Motor neuron (in vitro differentiated cells): ENCODE measurements around the gene PTPRT. TPM values are rescaled to one million over a fixed set of nuclear protein-coding genes. Genes with fewer than 3 reads are reported as not detected.

Experiments used
- ATAC-seq, 8 experiments: fragments of 200-7000 bp; cut with Tn5 transposase; replicated peaks in 6 of 8; 2 replicates each; pipeline ENCODE4 v1.8.0; 2021; ENCODE audit warnings: mild to moderate bottlenecking in 8 of 8, moderate library complexity in 8 of 8
- H3K27ac ChIP-seq, 2 donors: fragments of 250-450 bp; sonication (Bioruptor Pico); 2 replicates each; pipeline ENCODE4 v1.9.0; 2021; ENCODE audit warnings: antibody characterized with exemption in 2 of 2, mild to moderate bottlenecking in 2 of 2, moderate library complexity in 1 of 2
- H3K4me1 ChIP-seq, 2 donors: fragments of 250-450 bp; sonication (Bioruptor Pico); replicated peaks in 1 of 2; 2 replicates each; pipeline ENCODE4 v1.6.1; 2021; ENCODE audit warnings: antibody characterized with exemption in 2 of 2, mild to moderate bottlenecking in 2 of 2, moderate library complexity in 1 of 2
- H3K4me3 ChIP-seq, 5 donors: fragments of 250-450 bp; sonication (Bioruptor Pico); 2 replicates each; pipeline ENCODE4 v1.9.0; 2021; ENCODE audit warnings: antibody characterized with exemption in 5 of 5, mild to moderate bottlenecking in 5 of 5, moderate library complexity in 4 of 5
- WGBS, 10 experiments: fragments of 450-650 bp; shearing (Covaris generic); methylation state at CpG; one replicate each; pipeline ENCODE4 v1.0.0; 2022; 5-methylcytosine and 5-hydroxymethylcytosine counted together
- in situ Hi-C, 9 experiments: fragments of 400-800 bp; cut with MboI; loops; one replicate each; pipeline ENCODE4 v1.15.0; 2021; ENCODE audit warnings: low sequenced_read_pairs in 9 of 9, low pct_unique_long_range_greater_than_20kb in 2 of 9; ENCODE audit not compliant: unreplicated experiment in 9 of 9
- total RNA-seq, 8 experiments: library from RNA; unstranded; fragments of 300-600 nt; gene quantifications; 2 replicates each; pipeline versions ENCODE4 v1.2.3 to v1.2.4, GENCODE V29; 2022

The PTPRT gene
- total RNA-seq, 8 experiments from 2014 or later, result 0.05 to 1.0 (median 0.32) TPM; not detected in 1

- in situ Hi-C loops, result no loop called here
- ATAC-seq, result no peak
- WGBS, 10 experiments, result 13 to 97% (median 80%) methylated on average over 1 to 8 of the region's 8 CpGs; no CpG with 5 or more reads in 3 of the 10 experiments
Measured at GRCh38 chr20:43029176-43029575, 160.5 kb downstream of the PTPRT start.

DNA sequence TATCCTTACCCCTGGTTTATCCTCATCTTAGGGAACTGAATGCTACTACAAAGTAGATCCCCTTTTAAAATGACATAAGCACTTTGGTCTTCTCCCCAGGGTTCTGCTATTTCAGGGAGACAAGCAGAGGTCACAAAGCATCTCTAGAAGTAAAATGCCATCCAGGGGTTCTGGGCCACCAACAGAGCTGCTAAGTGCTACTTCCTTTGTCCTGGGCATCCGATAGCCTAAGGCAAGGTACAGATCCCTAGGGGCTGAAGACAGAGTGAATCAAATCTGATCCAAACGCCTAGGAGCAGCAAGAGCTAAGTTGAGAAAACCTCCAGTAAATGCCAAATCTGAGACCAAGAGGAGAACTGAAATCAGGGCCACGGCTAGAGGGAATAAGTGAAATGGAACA lies 161.2 kb downstream of the PTPRT start:
- Histone ChIP-seq H3K27ac (no peak overlapping the region), H3K4me3 (no peak overlapping the region), H3K4me1 (no peaks in the 10 kb centered on the region)
- in situ Hi-C loops, result no loop called here
- 0 to 100% (median 35%) methylated on average over 1 to 3 of the region's 3 CpGs; no CpG with 5 or more reads in 3 of the 10 experiments for WGBS, 10 experiments
- no peak for ATAC-seq

More at GRCh38 chr20:43029176-43029575, 160.5 kb downstream of the PTPRT start:
- Histone ChIP-seq H3K4me3 (no peak overlapping the region), H3K4me1 (no peaks in the 10 kb centered on the region), H3K27ac (no peak overlapping the region)

DNA sequence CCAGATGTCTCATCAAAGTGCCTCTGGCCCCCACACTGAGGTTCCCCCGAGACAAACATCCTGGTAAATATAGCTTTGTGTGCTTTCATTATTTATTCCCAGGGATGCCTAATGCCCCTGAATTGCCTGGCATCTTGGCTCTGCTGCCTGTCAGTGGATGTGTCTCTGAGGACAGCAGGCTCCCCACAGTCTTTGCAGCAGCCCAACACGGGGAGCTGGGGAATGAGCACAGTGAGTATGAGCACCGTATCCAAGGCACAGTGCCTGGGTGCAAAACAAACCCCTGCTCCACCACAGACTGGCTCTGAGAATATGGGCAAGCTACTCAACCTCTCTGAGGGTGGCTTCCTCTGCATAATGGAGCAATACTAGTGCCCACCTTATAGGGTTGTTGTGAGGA lies 165.9 kb downstream of the PTPRT start:
- no peak overlapping the region for H3K4me3 ChIP-seq
- ATAC-seq, result no peak
- no peaks in the 10 kb centered on the region for H3K4me1 ChIP-seq
- in situ Hi-C loops, result no loop called here
- WGBS, 10 experiments, result 0 to 58% (median 7%) methylated on average over 1 to 2 of the region's 3 CpGs; no CpG with 5 or more reads in 3 of the 10 experiments
- H3K27ac ChIP-seq, result no peak overlapping the region

DNA sequence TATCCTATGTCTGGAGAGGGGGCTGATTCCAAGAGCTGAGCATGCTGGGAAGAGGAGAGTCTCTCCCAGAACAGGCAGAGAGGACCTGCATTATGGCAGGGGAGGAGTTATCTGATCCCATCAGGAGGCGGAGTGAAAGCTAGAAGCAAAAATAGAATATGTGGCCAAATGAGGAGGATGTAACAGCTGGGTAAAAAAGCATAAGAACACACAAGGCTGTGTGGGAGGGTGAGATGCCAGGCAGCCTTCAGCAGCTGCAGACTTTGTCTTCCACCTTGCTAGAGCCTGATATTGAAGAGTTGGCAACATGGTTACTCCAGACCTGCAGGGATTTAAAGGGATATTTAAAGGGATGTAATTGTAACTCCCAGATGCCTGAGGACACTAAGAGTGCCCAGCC lies 167.1 kb downstream of the PTPRT start:
- ATAC-seq, result no peak
- WGBS, 10 experiments, result 0 to 80% (median 41%) methylated on average over 1 of the region's 1 CpG; no CpG with 5 or more reads in 2 of the 10 experiments
- no peaks in the 10 kb centered on the region for H3K4me1 ChIP-seq
- no peak overlapping the region for H3K4me3 ChIP-seq
- in situ Hi-C loops, result no loop called here
- H3K27ac ChIP-seq, result no peak overlapping the region

DNA sequence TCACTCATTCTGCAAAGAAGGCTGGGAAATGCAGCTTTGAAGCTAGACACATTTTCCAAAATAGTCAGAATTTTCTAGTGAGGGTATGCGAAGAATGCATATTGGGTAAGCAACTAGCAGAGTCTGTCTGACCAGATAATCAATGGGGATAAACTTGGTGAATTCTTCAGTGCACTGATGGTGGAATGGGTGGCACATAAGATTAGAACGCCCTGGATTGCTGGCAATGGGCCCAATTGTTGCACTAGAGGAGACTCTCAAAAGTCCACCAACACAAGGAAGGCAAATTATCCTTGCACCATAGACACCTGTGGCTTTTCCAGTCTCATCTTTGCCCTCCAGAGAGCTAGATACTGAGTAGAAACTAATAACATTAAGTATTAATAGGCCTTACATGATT lies 167.6 kb downstream of the PTPRT start:
- in situ Hi-C loops, result no loop called here
- no peak overlapping the region for H3K27ac ChIP-seq
- WGBS, 10 experiments, result 17 to 100% (median 42%) methylated on average over 1 to 2 of the region's 2 CpGs; no CpG with 5 or more reads in 3 of the 10 experiments

GRCh38 chr20:43017241-43018030 lies 172.3 kb downstream of the PTPRT start:
- ATAC-seq, result no peak
- WGBS, 10 experiments, result 0 to 73% (median 55%) methylated on average over 2 to 10 of the region's 13 CpGs; no CpG with 5 or more reads in 1 of the 10 experiments
- in situ Hi-C loops, result no loop called here
- no peaks in the 10 kb centered on the region for H3K4me1 ChIP-seq
- no peak overlapping the region for H3K4me3 ChIP-seq
- H3K27ac ChIP-seq, result no peak overlapping the region

More for the DNA sequence above, 167.6 kb downstream of the PTPRT start:
- ATAC-seq, result no peak
- Histone ChIP-seq H3K4me1 (no peaks in the 10 kb centered on the region), H3K4me3 (no peak overlapping the region)

- in situ Hi-C loops, result no loop called here
- WGBS, 10 experiments, result 0 to 81% (median 21%) methylated on average over 1 to 4 of the region's 4 CpGs
- Histone ChIP-seq H3K4me1 (no peaks in the 10 kb centered on the region), H3K27ac (no peak overlapping the region), H3K4me3 (no peak overlapping the region)
- no peak for ATAC-seq
Measured at GRCh38 chr20:43016257-43016656, 173.4 kb downstream of the PTPRT start.

DNA sequence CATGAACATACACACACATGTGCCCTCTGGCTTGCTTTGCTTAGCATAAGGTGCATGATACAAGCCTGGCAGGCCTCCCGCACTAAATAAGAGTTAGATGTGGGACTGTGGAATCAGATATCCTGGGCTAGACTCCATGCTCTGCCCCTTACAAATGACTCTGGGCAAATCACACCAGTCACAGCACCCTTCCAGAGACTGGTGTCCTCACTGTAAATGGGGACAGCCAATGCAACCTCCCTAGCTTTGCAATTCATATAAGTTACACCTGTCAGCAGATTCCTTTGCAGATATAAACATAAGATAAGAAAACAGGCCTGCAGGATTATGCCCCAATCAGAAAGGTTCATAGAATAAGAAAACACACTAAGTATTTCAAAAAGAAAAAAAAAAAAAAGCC lies 174.1 kb downstream of the PTPRT start:
- H3K27ac ChIP-seq, result no peak overlapping the region
- no peak overlapping the region for H3K4me3 ChIP-seq
- no peak for ATAC-seq
- 60 to 100% (median 83%) methylated on average over 1 of the region's 1 CpG; no CpG with 5 or more reads in 6 of the 10 experiments for WGBS, 10 experiments
- in situ Hi-C loops, result no loop called here
- H3K4me1 ChIP-seq, result no peaks in the 10 kb centered on the region

DNA sequence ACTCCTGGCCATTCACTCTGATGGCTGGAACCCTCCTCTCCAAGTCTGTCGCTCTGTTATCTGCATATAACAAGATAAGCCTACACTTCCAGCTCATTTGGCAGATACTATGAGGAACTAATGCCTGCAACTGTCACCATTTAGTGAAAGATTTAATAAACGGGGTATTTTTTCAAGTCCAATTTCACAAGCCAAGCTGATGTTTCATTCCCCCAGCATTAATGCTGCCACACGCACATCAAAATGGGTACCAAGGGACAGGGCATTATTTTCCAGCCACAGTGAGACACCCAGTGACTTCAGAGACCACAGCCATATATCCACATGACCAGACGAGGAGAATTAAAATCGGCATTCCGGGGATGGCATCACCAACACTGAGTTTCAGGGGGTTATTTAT lies 175.5 kb downstream of the PTPRT start:
- H3K4me1 ChIP-seq, result no peaks in the 10 kb centered on the region
- H3K27ac ChIP-seq, result no peak overlapping the region
- in situ Hi-C loops, result no loop called here
- no peak for ATAC-seq
- 3 to 83% (median 40%) methylated on average over 2 to 5 of the region's 6 CpGs; no CpG with 5 or more reads in 3 of the 10 experiments for WGBS, 10 experiments
- no peak overlapping the region for H3K4me3 ChIP-seq

- H3K27ac ChIP-seq, result no peak overlapping the region
- H3K4me1 ChIP-seq, result no peaks in the 10 kb centered on the region
- 0 to 89% (median 45%) methylated on average over 1 to 3 of the region's 3 CpGs; no CpG with 5 or more reads in 2 of the 10 experiments for WGBS, 10 experiments
- no peak overlapping the region for H3K4me3 ChIP-seq
- in situ Hi-C loops, result no loop called here
- no peak for ATAC-seq
Measured at GRCh38 chr20:43011491-43011890, 178.2 kb downstream of the PTPRT start.

DNA sequence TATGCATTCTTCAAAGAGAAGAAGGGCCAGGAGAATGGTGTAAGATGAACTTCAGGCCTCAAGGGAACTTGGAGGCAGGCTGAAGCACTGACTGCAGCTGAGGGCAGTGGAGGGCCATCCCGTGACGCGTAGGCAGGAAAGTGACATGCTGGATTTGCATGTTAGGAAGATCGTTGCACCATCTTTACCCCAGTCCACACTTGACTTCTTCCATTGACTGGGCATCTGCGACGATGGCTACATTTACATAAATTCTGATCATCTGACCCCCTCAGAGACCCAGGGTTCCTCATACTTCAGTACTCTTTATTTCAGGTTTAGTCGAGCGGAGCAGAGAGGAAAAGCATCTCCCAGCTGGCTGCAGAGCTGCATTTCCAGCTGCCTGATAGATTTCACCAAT lies 180.2 kb downstream of the PTPRT start:
- in situ Hi-C loops, result no loop called here
- no peaks in the 10 kb centered on the region for H3K4me1 ChIP-seq
- no peak overlapping the region for H3K4me3 ChIP-seq
- WGBS, 10 experiments, result 12 to 88% (median 50%) methylated on average over 3 to 8 of the region's 8 CpGs; no CpG with 5 or more reads in 5 of the 10 experiments
- ATAC-seq, result no peak
- H3K27ac ChIP-seq, result no peak overlapping the region

- no peak overlapping the region for H3K4me3 ChIP-seq
- ATAC-seq, result no peak
- 2 to 78% (median 52%) methylated on average over 1 to 5 of the region's 5 CpGs for WGBS, 10 experiments
- in situ Hi-C loops, result no loop called here
- no peaks in the 10 kb centered on the region for H3K4me1 ChIP-seq
- H3K27ac ChIP-seq, result no peak overlapping the region
Measured at GRCh38 chr20:43007525-43007924, 182.2 kb downstream of the PTPRT start.

GRCh38 chr20:43006651-43007375 lies 182.9 kb downstream of the PTPRT start:
- H3K4me1 ChIP-seq, result no peaks in the 10 kb centered on the region
- ATAC-seq, result no peak
- no peak overlapping the region for H3K4me3 ChIP-seq
- H3K27ac ChIP-seq, result no peak overlapping the region
- 0 to 86% (median 40%) methylated on average over 1 to 5 of the region's 5 CpGs; no CpG with 5 or more reads in 1 of the 10 experiments for WGBS, 10 experiments
- in situ Hi-C loops, result no loop called here
